ENCODE measurements around the gene DUSP16. TPM values are rescaled to one million over a fixed set of nuclear protein-coding genes. Genes with fewer than 3 reads are reported as not detected.

DUSP16 gene
- total RNA-seq, 1 donor from 2014 or later: 12.9 TPM

DNA sequence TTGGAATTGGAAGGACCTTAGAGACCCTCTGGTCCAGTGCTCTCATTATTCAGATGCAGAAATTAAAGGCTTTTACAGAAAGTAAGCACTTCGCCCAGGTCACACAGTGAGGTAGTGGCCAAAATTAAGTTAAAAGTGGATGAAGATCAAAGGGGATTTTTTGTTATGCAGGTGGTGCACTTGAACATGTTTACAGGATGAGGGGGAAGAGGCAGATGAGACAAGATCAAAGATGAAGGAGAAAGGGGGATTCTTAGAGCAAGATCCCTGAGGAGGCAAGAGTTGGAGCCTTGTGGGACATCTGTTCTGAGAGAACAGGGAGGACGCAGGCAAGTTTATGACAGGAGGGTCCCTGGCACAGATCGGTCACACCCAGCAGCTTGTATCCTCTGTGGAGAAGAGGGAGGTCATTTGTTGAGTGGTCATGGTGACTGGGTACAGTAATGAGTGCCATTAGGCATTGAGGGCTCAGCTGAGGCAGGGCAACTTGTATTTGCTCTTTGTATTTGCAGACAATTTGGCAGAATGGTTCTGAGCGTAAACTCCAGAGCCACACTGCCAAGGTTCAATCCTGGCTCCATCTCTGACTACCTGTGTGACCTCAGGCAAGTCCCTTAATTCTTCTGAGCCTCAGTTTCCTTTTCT, 121.8 kb downstream of the DUSP16 start:
- H3K27ac Mint-ChIP-seq (ENCODE audit: unreplicated experiment): no peak overlapping the region
- peaks cover 6% of the 10 kb centered on the region for H3K36me3 Mint-ChIP-seq (ENCODE audit: low read depth, unreplicated experiment)
- peaks cover 3% of the 10 kb centered on the region for H3K27me3 Mint-ChIP-seq (ENCODE audit: unreplicated experiment)
- TF ChIP-seq, protein P1, sequence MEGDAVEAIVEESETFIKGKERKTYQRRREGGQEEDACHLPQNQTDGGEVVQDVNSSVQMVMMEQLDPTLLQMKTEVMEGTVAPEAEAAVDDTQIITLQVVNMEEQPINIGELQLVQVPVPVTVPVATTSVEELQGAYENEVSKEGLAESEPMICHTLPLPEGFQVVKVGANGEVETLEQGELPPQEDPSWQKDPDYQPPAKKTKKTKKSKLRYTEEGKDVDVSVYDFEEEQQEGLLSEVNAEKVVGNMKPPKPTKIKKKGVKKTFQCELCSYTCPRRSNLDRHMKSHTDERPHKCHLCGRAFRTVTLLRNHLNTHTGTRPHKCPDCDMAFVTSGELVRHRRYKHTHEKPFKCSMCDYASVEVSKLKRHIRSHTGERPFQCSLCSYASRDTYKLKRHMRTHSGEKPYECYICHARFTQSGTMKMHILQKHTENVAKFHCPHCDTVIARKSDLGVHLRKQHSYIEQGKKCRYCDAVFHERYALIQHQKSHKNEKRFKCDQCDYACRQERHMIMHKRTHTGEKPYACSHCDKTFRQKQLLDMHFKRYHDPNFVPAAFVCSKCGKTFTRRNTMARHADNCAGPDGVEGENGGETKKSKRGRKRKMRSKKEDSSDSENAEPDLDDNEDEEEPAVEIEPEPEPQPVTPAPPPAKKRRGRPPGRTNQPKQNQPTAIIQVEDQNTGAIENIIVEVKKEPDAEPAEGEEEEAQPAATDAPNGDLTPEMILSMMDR (IDR thresholded peaks at IDR 0.05; ENCODE audit: unreplicated experiment): no peak
- H3K9me3 Mint-ChIP-seq (ENCODE audit: unreplicated experiment): no peaks in the 10 kb centered on the region
- no peak for DNase-seq (ENCODE audit: low spot score)
- H3K4me3 Mint-ChIP-seq (ENCODE audit: unreplicated experiment): no peak overlapping the region
- H3K4me1 Mint-ChIP-seq (ENCODE audit: unreplicated experiment): peaks cover 9% of the 10 kb centered on the region

DNA sequence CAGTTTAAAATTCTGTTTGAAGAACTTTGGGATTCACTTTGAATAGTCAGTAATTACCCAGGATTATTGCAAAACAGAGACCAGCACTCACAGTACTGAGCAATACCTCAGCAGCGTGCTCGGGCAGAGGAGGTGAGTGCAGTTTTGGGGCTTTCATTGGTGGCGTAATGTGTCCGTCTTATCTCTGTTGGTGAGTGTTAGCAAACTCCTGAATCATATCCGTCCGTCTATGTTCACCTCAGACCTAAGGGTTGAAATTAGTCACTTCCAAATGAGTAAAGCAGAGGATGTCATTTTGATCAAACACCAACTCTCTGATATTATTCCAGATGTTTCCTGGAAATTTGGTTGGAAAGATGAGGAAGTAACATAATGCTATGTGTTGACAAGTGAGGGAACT, 123.0 kb downstream of the DUSP16 start:
- H3K36me3 Mint-ChIP-seq (ENCODE audit: low read depth, unreplicated experiment): peaks cover 6% of the 10 kb centered on the region
- TF ChIP-seq, protein P1 (IDR thresholded peaks at IDR 0.05; ENCODE audit: unreplicated experiment): no peak
- DNase-seq (ENCODE audit: low spot score): no peak
- peaks cover 3% of the 10 kb centered on the region for H3K27me3 Mint-ChIP-seq (ENCODE audit: unreplicated experiment)
- H3K27ac Mint-ChIP-seq (ENCODE audit: unreplicated experiment): no peak overlapping the region
- H3K9me3 Mint-ChIP-seq (ENCODE audit: unreplicated experiment): no peaks in the 10 kb centered on the region
- peaks cover 9% of the 10 kb centered on the region for H3K4me1 Mint-ChIP-seq (ENCODE audit: unreplicated experiment)
- H3K4me3 Mint-ChIP-seq (ENCODE audit: unreplicated experiment): no peak overlapping the region

DNA sequence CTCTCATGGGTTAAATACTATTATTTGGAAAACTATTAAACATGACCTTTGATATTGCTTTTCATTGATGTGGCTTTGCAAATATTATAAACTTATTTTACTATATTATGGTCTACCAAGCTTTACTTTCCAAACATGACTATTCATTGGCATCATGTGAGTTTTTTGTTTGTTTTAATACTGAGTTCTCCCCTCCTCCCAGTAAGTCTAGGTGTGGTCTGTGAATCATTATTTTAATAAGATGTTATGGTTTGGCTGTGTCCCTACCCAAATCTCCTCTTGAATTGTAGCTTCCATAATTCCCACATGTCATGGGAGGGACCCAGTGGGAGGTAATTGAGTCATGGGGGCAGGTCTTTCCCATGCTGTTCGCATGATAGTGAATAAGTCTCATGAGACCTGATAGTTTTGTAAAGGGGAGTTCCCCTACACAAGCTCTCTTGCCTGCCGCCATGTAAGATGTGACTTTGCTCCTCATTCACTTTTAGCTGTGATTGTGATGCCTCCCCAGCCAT, 125.8 kb downstream of the DUSP16 start:
- DNase-seq (ENCODE audit: low spot score): no peak
- H3K27ac Mint-ChIP-seq (ENCODE audit: unreplicated experiment): no peak overlapping the region
- H3K27me3 Mint-ChIP-seq (ENCODE audit: unreplicated experiment): peaks cover 4% of the 10 kb centered on the region
- H3K4me3 Mint-ChIP-seq (ENCODE audit: unreplicated experiment): no peak overlapping the region
- peaks cover 6% of the 10 kb centered on the region for H3K36me3 Mint-ChIP-seq (ENCODE audit: low read depth, unreplicated experiment)
- H3K4me1 Mint-ChIP-seq (ENCODE audit: unreplicated experiment): no peaks in the 10 kb centered on the region
- H3K9me3 Mint-ChIP-seq (ENCODE audit: unreplicated experiment): no peaks in the 10 kb centered on the region
- TF ChIP-seq, protein P1 (IDR thresholded peaks at IDR 0.05; ENCODE audit: unreplicated experiment): no peak

DNA sequence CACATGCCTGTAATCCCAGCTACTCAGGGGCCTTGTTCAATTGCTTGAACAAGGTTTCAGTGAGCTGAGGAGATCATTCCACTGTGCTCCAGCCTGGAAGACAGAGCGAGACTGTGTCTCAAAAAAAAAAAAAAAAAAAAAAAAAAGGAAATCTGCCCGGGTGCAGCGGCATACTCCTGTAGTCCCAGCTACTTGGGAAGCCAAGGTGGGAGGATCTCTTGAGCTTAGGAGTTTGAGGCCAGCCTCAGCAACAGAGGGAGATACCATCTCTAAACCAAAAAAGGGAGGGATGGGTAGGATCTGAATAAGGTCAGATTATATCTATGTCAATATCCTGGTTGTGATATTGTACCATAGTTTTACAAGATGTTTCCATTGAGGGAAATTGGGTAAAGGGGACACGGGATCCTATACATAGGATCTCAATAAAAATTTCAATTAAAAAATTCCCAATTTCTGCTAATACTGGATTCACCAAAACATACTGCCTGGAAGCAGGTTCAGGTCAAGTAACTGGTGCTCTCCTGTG, 129.4 kb downstream of the DUSP16 start:
- H3K9me3 Mint-ChIP-seq (ENCODE audit: unreplicated experiment): no peaks in the 10 kb centered on the region
- peaks cover 6% of the 10 kb centered on the region for H3K36me3 Mint-ChIP-seq (ENCODE audit: low read depth, unreplicated experiment)
- TF ChIP-seq, protein P1 (IDR thresholded peaks at IDR 0.05; ENCODE audit: unreplicated experiment): no peak
- DNase-seq (ENCODE audit: low spot score): no peak
- no peak overlapping the region for H3K4me3 Mint-ChIP-seq (ENCODE audit: unreplicated experiment)
- H3K27me3 Mint-ChIP-seq (ENCODE audit: unreplicated experiment): peaks cover 3% of the 10 kb centered on the region
- H3K4me1 Mint-ChIP-seq (ENCODE audit: unreplicated experiment): no peaks in the 10 kb centered on the region
- no peak overlapping the region for H3K27ac Mint-ChIP-seq (ENCODE audit: unreplicated experiment)

DNA sequence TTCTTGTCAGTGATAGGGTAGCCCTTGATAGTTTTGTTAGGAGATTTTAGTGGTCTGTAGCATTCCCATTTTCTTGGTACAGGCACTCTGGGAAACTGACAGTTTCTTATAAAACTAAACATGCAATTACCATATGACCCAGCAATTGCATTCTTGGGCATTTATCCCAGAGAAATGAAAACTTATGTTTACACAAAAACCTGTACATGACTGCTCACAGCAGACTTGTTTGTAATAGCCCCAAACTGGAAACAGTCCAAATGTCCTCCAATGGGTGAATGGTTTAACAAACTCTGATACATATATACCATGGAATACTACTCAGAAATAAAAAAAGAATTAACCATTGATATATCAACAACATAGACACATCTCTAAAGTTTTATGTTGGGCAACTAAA, 130.3 kb downstream of the DUSP16 start:
- Mint-ChIP-seq H3K4me1 (ENCODE audit: unreplicated experiment) (no peaks in the 10 kb centered on the region), H3K27ac (ENCODE audit: unreplicated experiment) (no peak overlapping the region), H3K27me3 (ENCODE audit: unreplicated experiment) (peaks cover 3% of the 10 kb centered on the region), H3K36me3 (ENCODE audit: low read depth, unreplicated experiment) (peaks cover 5% of the 10 kb centered on the region), H3K4me3 (ENCODE audit: unreplicated experiment) (no peak overlapping the region), H3K9me3 (ENCODE audit: unreplicated experiment) (no peaks in the 10 kb centered on the region)
- TF ChIP-seq, protein P1 (IDR thresholded peaks at IDR 0.05; ENCODE audit: unreplicated experiment): no peak
- no peak for DNase-seq (ENCODE audit: low spot score)

Data from endothelial cell (in vitro differentiated cells).